Stimulated activated CD4-positive, alpha-beta T cell treated with anti-CD3 and anti-CD28 coated beads, TNF-alpha, amount 100 ng/mL, for 1 hour (primary cell): ENCODE data around the gene ENTPD3.

Experiments used
- DNase-seq, 3 donors: peaks; one replicate each; pipeline ENCODE4 v3.0.0-alpha.2; 2020; ENCODE audit warnings: low read depth in 3 of 3, low spot score in 1 of 3

Gene ENTPD3

GRCh38 chr3:40398346-40398745 lies 11.4 kb downstream of the ENTPD3 start:
- no peak for DNase-seq

- no peak for DNase-seq
Measured at GRCh38 chr3:40404591-40405198, 17.7 kb downstream of the ENTPD3 start.

- no peak for DNase-seq
Measured at GRCh38 chr3:40407007-40407406, 20.0 kb downstream of the ENTPD3 start.

GRCh38 chr3:40407611-40408010 lies 20.6 kb downstream of the ENTPD3 start:
- no peak for DNase-seq

- DNase-seq: no peak
Measured at GRCh38 chr3:40414270-40414669, 27.3 kb downstream of the ENTPD3 start.

GRCh38 chr3:40417845-40418543 lies 31.0 kb downstream of the ENTPD3 start:
- DNase-seq: no peak

GRCh38 chr3:40422861-40423260 lies 35.9 kb downstream of the ENTPD3 start:
- no peak for DNase-seq

- DNase-seq: no peak
Measured at GRCh38 chr3:40427045-40427669, 40.2 kb downstream of the ENTPD3 start.

GRCh38 chr3:40432793-40433192 lies 45.8 kb downstream of the ENTPD3 start:
- no peak for DNase-seq

GRCh38 chr3:40437889-40438288 lies 50.9 kb downstream of the ENTPD3 start:
- DNase-seq: no peak

- DNase-seq: no peak
Measured at GRCh38 chr3:40445062-40445461, 58.1 kb downstream of the ENTPD3 start.

- DNase-seq: no peak
Measured at GRCh38 chr3:40445880-40446279, 58.9 kb downstream of the ENTPD3 start.

GRCh38 chr3:40450438-40450837 lies 63.5 kb downstream of the ENTPD3 start:
- DNase-seq: no peak

GRCh38 chr3:40451551-40451950 lies 64.6 kb downstream of the ENTPD3 start:
- DNase-seq: no peak

GRCh38 chr3:40452057-40452456 lies 65.1 kb downstream of the ENTPD3 start:
- no peak for DNase-seq

- no peak for DNase-seq
Measured at GRCh38 chr3:40452562-40452875, 65.5 kb downstream of the ENTPD3 start.

- peak; percentile 78 to 89 (median 88) for DNase-seq
Measured at GRCh38 chr3:40452876-40453730, 66.1 kb downstream of the ENTPD3 start.

GRCh38 chr3:40453933-40454332 lies 66.9 kb downstream of the ENTPD3 start:
- DNase-seq: no peak

GRCh38 chr3:40455328-40455727 lies 68.3 kb downstream of the ENTPD3 start:
- DNase-seq: no peak

- DNase-seq: no peak
Measured at GRCh38 chr3:40456279-40456939, 69.4 kb downstream of the ENTPD3 start.
